ENCODE measurements around the gene AKAIN1. TPM values are rescaled to one million over a fixed set of nuclear protein-coding genes. Genes with fewer than 3 reads are reported as not detected.

Gene AKAIN1
- total and polyA plus RNA-seq, 2 of the 8 experiments (the other 6 are each of a cell fraction or from before 2014, with no cell fraction given), result not detected

- TF ChIP-seq, protein P1, sequence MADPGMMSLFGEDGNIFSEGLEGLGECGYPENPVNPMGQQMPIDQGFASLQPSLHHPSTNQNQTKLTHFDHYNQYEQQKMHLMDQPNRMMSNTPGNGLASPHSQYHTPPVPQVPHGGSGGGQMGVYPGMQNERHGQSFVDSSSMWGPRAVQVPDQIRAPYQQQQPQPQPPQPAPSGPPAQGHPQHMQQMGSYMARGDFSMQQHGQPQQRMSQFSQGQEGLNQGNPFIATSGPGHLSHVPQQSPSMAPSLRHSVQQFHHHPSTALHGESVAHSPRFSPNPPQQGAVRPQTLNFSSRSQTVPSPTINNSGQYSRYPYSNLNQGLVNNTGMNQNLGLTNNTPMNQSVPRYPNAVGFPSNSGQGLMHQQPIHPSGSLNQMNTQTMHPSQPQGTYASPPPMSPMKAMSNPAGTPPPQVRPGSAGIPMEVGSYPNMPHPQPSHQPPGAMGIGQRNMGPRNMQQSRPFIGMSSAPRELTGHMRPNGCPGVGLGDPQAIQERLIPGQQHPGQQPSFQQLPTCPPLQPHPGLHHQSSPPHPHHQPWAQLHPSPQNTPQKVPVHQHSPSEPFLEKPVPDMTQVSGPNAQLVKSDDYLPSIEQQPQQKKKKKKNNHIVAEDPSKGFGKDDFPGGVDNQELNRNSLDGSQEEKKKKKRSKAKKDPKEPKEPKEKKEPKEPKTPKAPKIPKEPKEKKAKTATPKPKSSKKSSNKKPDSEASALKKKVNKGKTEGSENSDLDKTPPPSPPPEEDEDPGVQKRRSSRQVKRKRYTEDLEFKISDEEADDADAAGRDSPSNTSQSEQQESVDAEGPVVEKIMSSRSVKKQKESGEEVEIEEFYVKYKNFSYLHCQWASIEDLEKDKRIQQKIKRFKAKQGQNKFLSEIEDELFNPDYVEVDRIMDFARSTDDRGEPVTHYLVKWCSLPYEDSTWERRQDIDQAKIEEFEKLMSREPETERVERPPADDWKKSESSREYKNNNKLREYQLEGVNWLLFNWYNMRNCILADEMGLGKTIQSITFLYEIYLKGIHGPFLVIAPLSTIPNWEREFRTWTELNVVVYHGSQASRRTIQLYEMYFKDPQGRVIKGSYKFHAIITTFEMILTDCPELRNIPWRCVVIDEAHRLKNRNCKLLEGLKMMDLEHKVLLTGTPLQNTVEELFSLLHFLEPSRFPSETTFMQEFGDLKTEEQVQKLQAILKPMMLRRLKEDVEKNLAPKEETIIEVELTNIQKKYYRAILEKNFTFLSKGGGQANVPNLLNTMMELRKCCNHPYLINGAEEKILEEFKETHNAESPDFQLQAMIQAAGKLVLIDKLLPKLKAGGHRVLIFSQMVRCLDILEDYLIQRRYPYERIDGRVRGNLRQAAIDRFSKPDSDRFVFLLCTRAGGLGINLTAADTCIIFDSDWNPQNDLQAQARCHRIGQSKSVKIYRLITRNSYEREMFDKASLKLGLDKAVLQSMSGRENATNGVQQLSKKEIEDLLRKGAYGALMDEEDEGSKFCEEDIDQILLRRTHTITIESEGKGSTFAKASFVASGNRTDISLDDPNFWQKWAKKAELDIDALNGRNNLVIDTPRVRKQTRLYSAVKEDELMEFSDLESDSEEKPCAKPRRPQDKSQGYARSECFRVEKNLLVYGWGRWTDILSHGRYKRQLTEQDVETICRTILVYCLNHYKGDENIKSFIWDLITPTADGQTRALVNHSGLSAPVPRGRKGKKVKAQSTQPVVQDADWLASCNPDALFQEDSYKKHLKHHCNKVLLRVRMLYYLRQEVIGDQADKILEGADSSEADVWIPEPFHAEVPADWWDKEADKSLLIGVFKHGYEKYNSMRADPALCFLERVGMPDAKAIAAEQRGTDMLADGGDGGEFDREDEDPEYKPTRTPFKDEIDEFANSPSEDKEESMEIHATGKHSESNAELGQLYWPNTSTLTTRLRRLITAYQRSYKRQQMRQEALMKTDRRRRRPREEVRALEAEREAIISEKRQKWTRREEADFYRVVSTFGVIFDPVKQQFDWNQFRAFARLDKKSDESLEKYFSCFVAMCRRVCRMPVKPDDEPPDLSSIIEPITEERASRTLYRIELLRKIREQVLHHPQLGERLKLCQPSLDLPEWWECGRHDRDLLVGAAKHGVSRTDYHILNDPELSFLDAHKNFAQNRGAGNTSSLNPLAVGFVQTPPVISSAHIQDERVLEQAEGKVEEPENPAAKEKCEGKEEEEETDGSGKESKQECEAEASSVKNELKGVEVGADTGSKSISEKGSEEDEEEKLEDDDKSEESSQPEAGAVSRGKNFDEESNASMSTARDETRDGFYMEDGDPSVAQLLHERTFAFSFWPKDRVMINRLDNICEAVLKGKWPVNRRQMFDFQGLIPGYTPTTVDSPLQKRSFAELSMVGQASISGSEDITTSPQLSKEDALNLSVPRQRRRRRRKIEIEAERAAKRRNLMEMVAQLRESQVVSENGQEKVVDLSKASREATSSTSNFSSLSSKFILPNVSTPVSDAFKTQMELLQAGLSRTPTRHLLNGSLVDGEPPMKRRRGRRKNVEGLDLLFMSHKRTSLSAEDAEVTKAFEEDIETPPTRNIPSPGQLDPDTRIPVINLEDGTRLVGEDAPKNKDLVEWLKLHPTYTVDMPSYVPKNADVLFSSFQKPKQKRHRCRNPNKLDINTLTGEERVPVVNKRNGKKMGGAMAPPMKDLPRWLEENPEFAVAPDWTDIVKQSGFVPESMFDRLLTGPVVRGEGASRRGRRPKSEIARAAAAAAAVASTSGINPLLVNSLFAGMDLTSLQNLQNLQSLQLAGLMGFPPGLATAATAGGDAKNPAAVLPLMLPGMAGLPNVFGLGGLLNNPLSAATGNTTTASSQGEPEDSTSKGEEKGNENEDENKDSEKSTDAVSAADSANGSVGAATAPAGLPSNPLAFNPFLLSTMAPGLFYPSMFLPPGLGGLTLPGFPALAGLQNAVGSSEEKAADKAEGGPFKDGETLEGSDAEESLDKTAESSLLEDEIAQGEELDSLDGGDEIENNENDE (IDR thresholded peaks at IDR 0.05; ENCODE audit: insufficient replicate concordance, low read length), result no peak
- TF ChIP-seq MAFK (IDR thresholded peaks at IDR 0.05; ENCODE audit: low read depth, low read length) (no peak), TAF7 (optimal IDR thresholded peaks at IDR 0.05; ENCODE audit: borderline replicate concordance, low read depth, low read length) (no peak), JUND (IDR thresholded peaks at IDR 0.05; ENCODE audit: low read length) (no peak), CBX8 (IDR thresholded peaks at IDR 0.05; ENCODE audit: borderline replicate concordance, low read depth, low read length) (no peak), BRCA1 (IDR thresholded peaks at IDR 0.05; ENCODE audit: low read depth, low read length) (no peak), SIRT6 (IDR thresholded peaks at IDR 0.05; ENCODE audit: low read length) (no peak)
Measured at GRCh38 chr18:5167831-5168230, 29.2 kb downstream of the AKAIN1 start (continued).
